Adrenal gland (tissue), 12 donors: ENCODE data around the gene PHKG1. TPM values are rescaled to one million over a fixed set of nuclear protein-coding genes. Genes with fewer than 3 reads are reported as not detected.
"Not testable (repeated sequence)": the region's sequence is repeated elsewhere in the genome, so short reads cannot be mapped to it uniquely, and the experiment has no call there.

ENCODE experiments used
- DNase-seq, 7 donors: peaks; one replicate each; pipeline ENCODE4 v3.0.0-alpha.2; 2019 to 2020
- H3K27ac ChIP-seq, 5 donors: fragments of 200-600 bp; sonication (generic) in 4 of 5; 1 replicate in 3 of 5; 2 replicates in 2 of 5; pipeline versions ENCODE4 v1.5.1 to v1.8.0; 2016 to 2020; ENCODE audit warnings: mild to moderate bottlenecking in 1 of 5
- H3K27me3 ChIP-seq: fragments of 200-600 bp; 2 replicates; pipeline ENCODE4 v1.8.0; 2021
- H3K36me3 ChIP-seq, 2 donors: fragments of 200-600 bp; replicated peaks in 1 of 2; 1 replicate in 1 of 2; 2 replicates in 1 of 2; pipeline versions ENCODE4 v1.5.1 to v1.8.0; 2018 to 2022
- H3K4me1 ChIP-seq, 2 donors: fragments of 200-600 bp; replicated peaks in 1 of 2; 1 replicate in 1 of 2; 2 replicates in 1 of 2; pipeline versions ENCODE4 v1.5.1 to v1.8.0; 2018 to 2021
- H3K4me3 ChIP-seq, 4 donors: fragments of 200-600 bp; sonication (generic) in 3 of 4; one replicate each; pipeline ENCODE4 v1.5.1; 2016 to 2018
- H3K9me3 ChIP-seq, 3 donors: fragments of 200-600 bp; sonication (generic) in 1 of 3; replicated peaks in 1 of 3; 1 replicate in 2 of 3; 2 replicates in 1 of 3; pipeline versions ENCODE4 v1.5.1 to v1.8.0; 2016 to 2021
- POLR2A ChIP-seq, 2 donors: fragments of 450-650 bp; IDR thresholded peaks; one replicate each; pipeline ENCODE4 v1.6.1; 2017; ENCODE audit warnings: antibody characterized with exemption in 2 of 2, mild to moderate bottlenecking in 2 of 2, moderate library complexity in 1 of 2
- WGBS, 4 donors: extraction: QIAGEN DNeasy Blood & Tissue Kit in 2 of 4; methylation state at CpG; one replicate each; pipeline versions ENCODE4 v1.1.5 to v1.1.7; 2013 to 2017; 5-methylcytosine and 5-hydroxymethylcytosine counted together
- intact Hi-C, 2 donors: fragments of 100-400 bp; cut with DNase I; formaldehyde crosslinking; loops; one replicate each; pipeline versions ENCODE4 v1.14.1 to v1.15.0; 2022 to 2023
- polyA plus RNA-seq, 3 donors: library from polyadenylated mRNA; stranded (reverse); fragments of 200-250 nt in 2 of 3; fragments of 350-450 nt in 1 of 3; fragmentation: Illumina TruSeq in 1 of 3; extraction: RNeasy Lipid Tissue Mini Kit (QIAGEN cat#74804) in 1 of 3; gene quantifications; one replicate each; pipeline ENCODE4 v1.2.3, GENCODE V29; 2013 to 2014
- total RNA-seq, 9 donors: library from RNA; depleted of rRNA in 4 of 9; stranded (reverse); fragments of >200 nt in 4 of 9; fragments of 120-200 nt in 1 of 9; fragmentation: NEBNext Ultra II Directional in 1 of 9; extraction: Animal tissue kit (Norgen Biotek cat#: 25700) in 1 of 9; gene quantifications; one replicate each; pipeline versions ENCODE4 v1.1.0 to v1.2.4, GENCODE V29; 2013 to 2023
- TF ChIP-seq, protein P1 (sequence below), 6 experiments: fragments of 450-650 bp in 4 of 6; fragments of 200-600 bp in 2 of 6; sonication (generic) in 1 of 6; IDR thresholded peaks; 1 replicate in 5 of 6; 2 replicates in 1 of 6; pipeline versions ENCODE4 v1.5.1 to v1.8.0; 2016 to 2021; ENCODE audit warnings: antibody characterized with exemption in 6 of 6, mild to moderate bottlenecking in 2 of 6, moderate library complexity in 1 of 6
- donor health status: healthy with polysubstance abuse.
- donor health status: Bipolar disorder and iron deficiency.
- donor health status: DM: yes; HTN: yes; CAD: no.
- donor health status: DM: no; HTN: no; CAD: no.
- donor health status: DM: no; HTN: no; CAD: no.
- donor health status: DM: yes; HTN: yes; CAD: no.

The PHKG1 gene
- total and polyA plus RNA-seq, 12 donors = 0.60 to 10.2 (median 5.7) TPM

GRCh38 chr7:56107954-56108258, 15.2 kb upstream of the PHKG1 start:
- intact Hi-C loops = no loop called here
- peak overlapping the region in 3 of 5 donors; percentile 80 to 95 (median 95) for H3K27ac ChIP-seq
- 83 to 96% (median 95%) methylated on average over 1 of the region's 1 CpG for WGBS, 4 donors
- TF ChIP-seq POLR2A (IDR thresholded peaks at IDR 0.05) = no peak
- TF ChIP-seq, protein P1, sequence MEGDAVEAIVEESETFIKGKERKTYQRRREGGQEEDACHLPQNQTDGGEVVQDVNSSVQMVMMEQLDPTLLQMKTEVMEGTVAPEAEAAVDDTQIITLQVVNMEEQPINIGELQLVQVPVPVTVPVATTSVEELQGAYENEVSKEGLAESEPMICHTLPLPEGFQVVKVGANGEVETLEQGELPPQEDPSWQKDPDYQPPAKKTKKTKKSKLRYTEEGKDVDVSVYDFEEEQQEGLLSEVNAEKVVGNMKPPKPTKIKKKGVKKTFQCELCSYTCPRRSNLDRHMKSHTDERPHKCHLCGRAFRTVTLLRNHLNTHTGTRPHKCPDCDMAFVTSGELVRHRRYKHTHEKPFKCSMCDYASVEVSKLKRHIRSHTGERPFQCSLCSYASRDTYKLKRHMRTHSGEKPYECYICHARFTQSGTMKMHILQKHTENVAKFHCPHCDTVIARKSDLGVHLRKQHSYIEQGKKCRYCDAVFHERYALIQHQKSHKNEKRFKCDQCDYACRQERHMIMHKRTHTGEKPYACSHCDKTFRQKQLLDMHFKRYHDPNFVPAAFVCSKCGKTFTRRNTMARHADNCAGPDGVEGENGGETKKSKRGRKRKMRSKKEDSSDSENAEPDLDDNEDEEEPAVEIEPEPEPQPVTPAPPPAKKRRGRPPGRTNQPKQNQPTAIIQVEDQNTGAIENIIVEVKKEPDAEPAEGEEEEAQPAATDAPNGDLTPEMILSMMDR (IDR thresholded peaks at IDR 0.05) = no peak
- no peaks in the 10 kb centered on the region for H3K9me3 ChIP-seq
- peaks cover 0 to 16% of the 10 kb centered on the region in 2 donors for H3K36me3 ChIP-seq
- H3K4me3 ChIP-seq = no peak overlapping the region
- no peak for DNase-seq
- no peaks in the 10 kb centered on the region for H3K27me3 ChIP-seq
- peaks cover 9 to 34% of the 10 kb centered on the region in 2 donors for H3K4me1 ChIP-seq

DNA sequence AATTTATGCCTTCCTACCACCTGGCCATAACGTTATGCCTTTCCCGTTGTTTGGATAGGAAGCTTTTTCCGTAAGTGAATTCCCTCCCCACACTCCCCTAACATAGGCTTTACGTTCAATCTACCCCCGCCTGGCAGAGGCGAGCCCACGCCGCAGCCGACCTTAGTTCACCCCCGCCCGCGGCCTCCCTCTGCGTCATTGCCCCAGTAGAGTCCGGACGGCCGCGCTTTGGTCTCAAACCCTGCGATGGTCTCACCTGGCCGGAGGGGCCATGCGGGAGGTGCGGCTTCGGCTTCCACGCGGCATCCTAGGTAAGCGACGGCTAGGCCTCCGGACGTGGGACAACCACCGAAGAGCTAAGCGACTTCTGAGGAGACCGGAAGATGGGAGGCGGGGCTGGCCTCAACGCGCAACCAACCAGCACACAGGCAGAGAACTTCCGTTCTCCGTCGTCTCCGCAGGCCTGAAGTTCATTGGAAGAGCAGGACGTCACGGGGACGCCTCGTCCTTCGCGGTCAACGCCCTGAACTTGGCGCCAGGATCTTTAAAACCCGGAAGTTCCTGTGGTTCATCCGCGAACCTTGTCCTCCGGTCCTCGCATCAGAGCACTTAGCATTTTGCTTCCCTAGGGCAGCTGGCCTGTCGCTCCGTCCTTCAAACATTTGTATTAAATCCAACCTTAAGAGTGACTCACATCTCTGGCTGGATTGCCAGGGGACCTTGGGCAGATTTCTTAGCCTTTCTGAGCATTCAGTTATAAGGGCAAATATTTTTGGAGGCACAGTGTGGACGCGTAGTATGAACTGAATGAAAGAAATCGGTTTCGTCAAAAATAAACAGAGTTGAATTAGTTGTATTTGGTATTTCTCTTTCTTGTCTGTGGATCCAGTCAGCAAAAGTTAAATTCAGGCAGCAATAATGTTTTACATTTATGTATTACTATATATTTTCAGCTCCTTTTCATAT, 13.6 kb upstream of the PHKG1 start, which contains the start of gene CHCHD2:
Gene CHCHD2 (minus strand): TSS at position 369 of the 966 bp plus-strand sequence. CDS start 63 bp downstream, at position 306.
- peak within 1 kb of the TSS; percentile 93 to 98 (median 95) for H3K27ac ChIP-seq
- H3K4me3 ChIP-seq = peak within 1 kb of the TSS; percentile 76 to 97 (median 90)
- no peaks in the 10 kb centered on the region for H3K27me3 ChIP-seq
- TF ChIP-seq POLR2A (IDR thresholded peaks at IDR 0.05) = peak; percentile 91 to 99
- TF ChIP-seq, protein P1 (IDR thresholded peaks at IDR 0.05) = peak in 1 of 6 experiments; percentile 9
- no peaks in the 10 kb centered on the region for H3K9me3 ChIP-seq
- peak; percentile 96 to 99 (median 99) for DNase-seq
- H3K4me1 ChIP-seq = peaks cover 9 to 34% of the 10 kb centered on the region in 2 donors
- intact Hi-C loops = no loop called here
- WGBS, 4 donors = 2 to 3% (median 2%) methylated on average over 30 to 57 of the region's 57 CpGs
- peaks cover 0 to 32% of the 10 kb centered on the region in 2 donors for H3K36me3 ChIP-seq

DNA sequence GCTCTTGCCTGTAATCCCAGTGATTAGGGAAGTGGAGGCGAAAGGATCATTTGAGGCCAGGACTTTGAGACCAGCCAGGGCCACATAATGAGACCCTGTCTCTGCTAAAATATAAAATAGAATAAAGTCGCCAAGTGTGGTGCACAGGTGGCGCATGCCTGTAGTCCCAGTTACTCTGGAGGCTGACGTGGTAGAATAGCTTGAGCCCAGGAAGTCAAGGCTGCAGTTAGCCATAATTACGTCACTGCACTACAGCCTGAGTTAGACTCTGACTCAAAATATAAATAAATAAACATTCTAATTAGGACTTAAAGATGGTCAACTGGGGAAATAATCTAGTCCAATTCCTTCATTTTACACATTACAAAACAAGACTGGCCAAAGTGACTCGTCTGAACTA, 12.8 kb upstream of the PHKG1 start:
- Histone ChIP-seq H3K4me3 (peak overlapping the region; percentile 76 to 97 (median 90)), H3K36me3 (peaks cover 0 to 40% of the 10 kb centered on the region in 2 donors), H3K27me3 (no peaks in the 10 kb centered on the region), H3K9me3 (no peaks in the 10 kb centered on the region), H3K27ac (peak overlapping the region; percentile 93 to 98 (median 95)), H3K4me1 (peaks cover 9 to 34% of the 10 kb centered on the region in 2 donors)
- DNase-seq = peak; percentile 60 to 89 (median 78)
- peak in 1 of 2 donors; percentile 51 for TF ChIP-seq POLR2A (IDR thresholded peaks at IDR 0.05)
- TF ChIP-seq, protein P1 (IDR thresholded peaks at IDR 0.05) = no peak
- WGBS, 4 donors = 9 to 14% (median 13%) methylated on average over 6 of the region's 6 CpGs
- intact Hi-C loops = no loop called here

DNA sequence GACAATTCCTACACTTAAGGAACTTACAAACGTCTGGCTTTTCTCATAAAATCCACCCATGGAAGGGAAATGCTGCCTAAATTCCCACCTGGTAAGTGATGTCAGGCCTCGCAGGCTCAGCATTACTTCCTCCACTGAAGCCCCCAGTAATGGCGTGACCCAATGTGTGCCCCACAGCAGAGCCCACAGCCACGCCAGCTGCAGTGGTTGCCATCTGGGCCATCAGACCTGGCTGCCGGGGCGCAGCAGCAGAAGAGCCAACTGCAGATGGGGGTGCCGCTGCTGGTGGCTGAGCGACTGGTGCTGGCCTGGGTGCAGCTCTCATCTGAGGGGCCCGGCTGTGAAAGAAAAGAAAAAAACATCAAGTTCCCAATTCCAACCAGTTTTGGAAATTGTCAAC, 11.4 kb upstream of the PHKG1 start:
- H3K9me3 ChIP-seq, H3K4me3 ChIP-seq, H3K27me3 ChIP-seq, DNase-seq, intact Hi-C loops, H3K27ac ChIP-seq: not testable (repeated sequence)
- 78 to 89% (median 84%) methylated on average over 6 to 9 of the region's 9 CpGs for WGBS, 4 donors
- Histone ChIP-seq H3K36me3 (peaks cover 0 to 54% of the 10 kb centered on the region in 2 donors), H3K4me1 (peaks cover 9 to 34% of the 10 kb centered on the region in 2 donors)
